ENCODE measurements around the gene SHISAL2A. TPM values are rescaled to one million over a fixed set of nuclear protein-coding genes. Genes with fewer than 3 reads are reported as not detected.

SHISAL2A gene
- total and polyA plus RNA-seq, 2 donors from 2014 or later: 2.5 TPM; not detected in 1

- Histone ChIP-seq H3K4me3 (ENCODE audit: low read length in 3 of 3) (no peak overlapping the region), H3K36me3 (ENCODE audit: control insufficient read depth in 2 of 3, insufficient read depth in 3 of 3, low read length in 3 of 3) (no peaks in the 10 kb centered on the region), H3K27me3 (ENCODE audit: control insufficient read depth, insufficient read depth, low read length) (no peaks in the 10 kb centered on the region), H3K27ac (ENCODE audit: low read depth in 2 of 2, low read length in 2 of 2) (no peak overlapping the region), H3K9me3 (ENCODE audit: control insufficient read depth in 2 of 3, insufficient read depth in 1 of 3, low read length in 3 of 3) (no peaks in the 10 kb centered on the region), H3K4me1 (ENCODE audit: control insufficient read depth in 2 of 3, insufficient read depth in 2 of 3, low read depth in 1 of 3, low read length in 3 of 3) (no peaks in the 10 kb centered on the region), H3K9ac (ENCODE audit: low read length in 3 of 3) (no peak overlapping the region)
- intact Hi-C loops (cut with DNase I): no loop called here
- DNase-seq (no peak), FAIRE-seq (no peak)
- TF ChIP-seq CTCF (IDR thresholded peaks at IDR 0.05; ENCODE audit: borderline replicate concordance, extremely low read depth, insufficient read depth): no peak
These were observed 35.7 kb downstream of the SHISAL2A start for GRCh38 chr1:52668711-52669110.

GRCh38 chr1:52669696-52670095 lies 36.7 kb downstream of the SHISAL2A start:
- no peaks in the 10 kb centered on the region for H3K36me3 ChIP-seq (ENCODE audit: control insufficient read depth in 2 of 3, insufficient read depth in 3 of 3, low read length in 3 of 3)
- H3K4me3 ChIP-seq (ENCODE audit: low read length in 3 of 3): no peak overlapping the region
- H3K9ac ChIP-seq (ENCODE audit: low read length in 3 of 3): no peak overlapping the region
- FAIRE-seq: no peak
- H3K4me1 ChIP-seq (ENCODE audit: control insufficient read depth in 2 of 3, insufficient read depth in 2 of 3, low read depth in 1 of 3, low read length in 3 of 3): no peaks in the 10 kb centered on the region
- H3K9me3 ChIP-seq (ENCODE audit: control insufficient read depth in 2 of 3, insufficient read depth in 1 of 3, low read length in 3 of 3): no peaks in the 10 kb centered on the region
- TF ChIP-seq CTCF (IDR thresholded peaks at IDR 0.05; ENCODE audit: borderline replicate concordance, extremely low read depth, insufficient read depth): no peak
- DNase-seq: no peak
- H3K27ac ChIP-seq (ENCODE audit: low read depth in 2 of 2, low read length in 2 of 2): no peak overlapping the region
- H3K27me3 ChIP-seq (ENCODE audit: control insufficient read depth, insufficient read depth, low read length): no peaks in the 10 kb centered on the region
- intact Hi-C loops (cut with DNase I): no loop called here

GRCh38 chr1:52670604-52671003 lies 37.6 kb downstream of the SHISAL2A start:
- no peak for TF ChIP-seq CTCF (IDR thresholded peaks at IDR 0.05; ENCODE audit: borderline replicate concordance, extremely low read depth, insufficient read depth)
- Histone ChIP-seq H3K27me3 (ENCODE audit: control insufficient read depth, insufficient read depth, low read length) (no peaks in the 10 kb centered on the region), H3K9me3 (ENCODE audit: control insufficient read depth in 2 of 3, insufficient read depth in 1 of 3, low read length in 3 of 3) (no peaks in the 10 kb centered on the region), H3K36me3 (ENCODE audit: control insufficient read depth in 2 of 3, insufficient read depth in 3 of 3, low read length in 3 of 3) (no peaks in the 10 kb centered on the region), H3K27ac (ENCODE audit: low read depth in 2 of 2, low read length in 2 of 2) (no peak overlapping the region), H3K9ac (ENCODE audit: low read length in 3 of 3) (no peak overlapping the region), H3K4me3 (ENCODE audit: low read length in 3 of 3) (no peak overlapping the region), H3K4me1 (ENCODE audit: control insufficient read depth in 2 of 3, insufficient read depth in 2 of 3, low read depth in 1 of 3, low read length in 3 of 3) (no peaks in the 10 kb centered on the region)
- DNase-seq (no peak), FAIRE-seq (no peak)
- intact Hi-C loops (cut with DNase I): no loop called here

GRCh38 chr1:52672946-52673345 lies 40.0 kb downstream of the SHISAL2A start:
- H3K36me3 ChIP-seq (ENCODE audit: control insufficient read depth in 2 of 3, insufficient read depth in 3 of 3, low read length in 3 of 3): no peaks in the 10 kb centered on the region
- DNase-seq (no peak), FAIRE-seq (no peak)
- no peaks in the 10 kb centered on the region for H3K27me3 ChIP-seq (ENCODE audit: control insufficient read depth, insufficient read depth, low read length)
- no peak overlapping the region for H3K9ac ChIP-seq (ENCODE audit: low read length in 3 of 3)
- no peak overlapping the region for H3K27ac ChIP-seq (ENCODE audit: low read depth in 2 of 2, low read length in 2 of 2)
- H3K4me3 ChIP-seq (ENCODE audit: low read length in 3 of 3): no peak overlapping the region
- no peaks in the 10 kb centered on the region for H3K9me3 ChIP-seq (ENCODE audit: control insufficient read depth in 2 of 3, insufficient read depth in 1 of 3, low read length in 3 of 3)
- intact Hi-C loops (cut with DNase I): no loop called here
- no peaks in the 10 kb centered on the region for H3K4me1 ChIP-seq (ENCODE audit: control insufficient read depth in 2 of 3, insufficient read depth in 2 of 3, low read depth in 1 of 3, low read length in 3 of 3)
- no peak for TF ChIP-seq CTCF (IDR thresholded peaks at IDR 0.05; ENCODE audit: borderline replicate concordance, extremely low read depth, insufficient read depth)

Data from kidney (tissue), 14 donors.